Ovary (tissue), 9 donors: Measurements from ENCODE around the gene LRRC49. TPM values are rescaled to one million over a fixed set of nuclear protein-coding genes. Genes with fewer than 3 reads are reported as not detected.

Source experiments
- DNase-seq, 5 donors: peaks; one replicate each; pipeline ENCODE4 v3.0.0-alpha.2; 2019 to 2020
- H3K27ac ChIP-seq, 2 donors: fragments of 200-600 bp; one replicate each; pipeline versions ENCODE4 v1.5.1 to v1.8.0; 2019 to 2022
- H3K27me3 ChIP-seq: fragments of 200-600 bp; one replicate; pipeline ENCODE4 v1.8.0; 2022
- H3K36me3 ChIP-seq: fragments of 200-600 bp; sonication (generic); one replicate; pipeline ENCODE4 v1.5.1; 2019
- H3K4me1 ChIP-seq: one replicate; pipeline ENCODE4 v1.8.1; 2013; ENCODE audit warnings: mild to moderate bottlenecking, moderate library complexity; ENCODE audit not compliant: insufficient read depth
- H3K4me3 ChIP-seq: fragments of 200-600 bp; sonication (generic); one replicate; pipeline ENCODE4 v1.5.1; 2017
- H3K9me3 ChIP-seq, 2 donors: fragments of 200-600 bp in 1 of 2; sonication (generic) in 1 of 2; one replicate each; pipeline versions ENCODE4 v1.5.1 to v1.8.1; 2013 to 2019; ENCODE audit warnings: mild to moderate bottlenecking in 1 of 2, moderate library complexity in 1 of 2
- CTCF ChIP-seq, 3 donors: fragments of 450-650 bp in 2 of 3; fragments of 200-600 bp in 1 of 3; IDR thresholded peaks; one replicate each; pipeline versions ENCODE4 v1.5.1 to v1.8.0; 2016 to 2022; ENCODE audit warnings: antibody characterized with exemption in 3 of 3, mild to moderate bottlenecking in 1 of 3
- EP300 ChIP-seq: sonication (generic); formaldehyde crosslinking; IDR thresholded peaks from one replicate; pipeline ENCODE4 v1.6.1; 2017; ENCODE audit warnings: antibody characterized with exemption
- POLR2A ChIP-seq: fragments of 450-650 bp; IDR thresholded peaks from one replicate; pipeline ENCODE4 v1.6.1; 2017; ENCODE audit warnings: antibody characterized with exemption, mild to moderate bottlenecking, moderate library complexity
- WGBS, 3 donors: extraction: QIAGEN DNeasy Blood & Tissue Kit in 1 of 3; methylation state at CpG; one replicate each; pipeline versions ENCODE4 v1.1.5 to v1.1.7; 2013 to 2017; 5-methylcytosine and 5-hydroxymethylcytosine counted together
- intact Hi-C, 4 donors: fragments of 100-400 bp; cut with DNase I; formaldehyde crosslinking; loops; one replicate each; pipeline versions ENCODE4 v1.11.0 to v1.15.1; 2022 to 2023
- polyA plus RNA-seq, 2 donors: library from polyadenylated mRNA; stranded (reverse); fragments of 200-250 nt in 1 of 2; fragments of 350-450 nt in 1 of 2; fragmentation: Illumina TruSeq in 1 of 2; extraction: RNeasy Lipid Tissue Mini Kit (QIAGEN cat#74804) in 1 of 2; gene quantifications; one replicate each; pipeline ENCODE4 v1.2.3, GENCODE V29; 2013 to 2014
- total RNA-seq, 7 donors: library from RNA; depleted of rRNA in 2 of 7; stranded (reverse); fragments of >200 nt in 2 of 7; fragmentation: NEBNext Ultra II Directional in 3 of 7; extraction: Animal tissue kit (Norgen Biotek cat#: 25700) in 3 of 7; gene quantifications; one replicate each; pipeline versions ENCODE4 v1.1.0 to v1.2.4, GENCODE V29; 2016 to 2023
- donor health status: DM: no; HTN: no; CAD: no; lungs with moderate emphysema.
- donor health status: DM: no; HTN: no; CAD: no.
- donor health status: Bipolar disorder and iron deficiency.
- donor health status: DM: yes; HTN: yes; CAD: no.
- donor health status: DM: no; HTN: no; CAD: no.
- donor health status: DM: yes; HTN: yes; CAD: no.

Gene LRRC49
- total and polyA plus RNA-seq, 9 donors: 11.9 to 34.6 (median 16.1) TPM

- no peak for DNase-seq
- H3K27ac ChIP-seq: no peak overlapping the region
- no peak for TF ChIP-seq POLR2A
- TF ChIP-seq EP300: no peak
- no peak for TF ChIP-seq CTCF (IDR thresholded peaks at IDR 0.05)
- no peaks in the 10 kb centered on the region for H3K36me3 ChIP-seq
- H3K27me3 ChIP-seq: no peaks in the 10 kb centered on the region
- H3K4me1 ChIP-seq: no peaks in the 10 kb centered on the region
- WGBS, 3 donors: 84 to 94% (median 88%) methylated on average over 2 of the region's 2 CpGs
- intact Hi-C loops: no loop called here
- H3K9me3 ChIP-seq: no peaks in the 10 kb centered on the region
- no peak overlapping the region for H3K4me3 ChIP-seq
Measured at GRCh38 chr15:70880781-70881180, 11.8 kb upstream of the LRRC49 start.

- Histone ChIP-seq H3K4me3 (no peak overlapping the region), H3K27ac (no peak overlapping the region), H3K4me1 (no peaks in the 10 kb centered on the region), H3K27me3 (no peaks in the 10 kb centered on the region), H3K9me3 (no peaks in the 10 kb centered on the region), H3K36me3 (no peaks in the 10 kb centered on the region)
- no peak for DNase-seq
- intact Hi-C loops: no loop called here
- no peak for TF ChIP-seq POLR2A
- no peak for TF ChIP-seq EP300
- TF ChIP-seq CTCF (IDR thresholded peaks at IDR 0.05): no peak
- WGBS, 3 donors: 87 to 88% (median 88%) methylated on average over 2 of the region's 2 CpGs
Measured at GRCh38 chr15:70882361-70882760, 10.3 kb upstream of the LRRC49 start.

- Histone ChIP-seq H3K27me3 (no peaks in the 10 kb centered on the region), H3K27ac (peak overlapping the region; percentile 66 to 82), H3K36me3 (no peaks in the 10 kb centered on the region), H3K4me3 (peak overlapping the region; percentile 73), H3K4me1 (peaks cover 5% of the 10 kb centered on the region), H3K9me3 (no peaks in the 10 kb centered on the region)
- WGBS, 3 donors: 0 to 3% (median 1%) methylated on average over 10 of the region's 10 CpGs
- DNase-seq: peak in 2 of 5 donors; percentile 34 to 49
- TF ChIP-seq EP300: no peak
- peak in 1 of 3 donors; percentile 38 for TF ChIP-seq CTCF (IDR thresholded peaks at IDR 0.05)
- TF ChIP-seq POLR2A: no peak
- intact Hi-C loops: no loop called here
Measured at GRCh38 chr15:70892912-70893560, 410 bp downstream of the LRRC49 start.

GRCh38 chr15:70902107-70902506, 9.5 kb downstream of the LRRC49 start:
- no peak overlapping the region for H3K4me3 ChIP-seq
- no peak for TF ChIP-seq EP300
- TF ChIP-seq POLR2A: no peak
- TF ChIP-seq CTCF (IDR thresholded peaks at IDR 0.05): no peak
- H3K27ac ChIP-seq: no peak overlapping the region
- WGBS, 3 donors: 95 to 100% (median 97%) methylated on average over 1 of the region's 1 CpG
- no peaks in the 10 kb centered on the region for H3K36me3 ChIP-seq
- H3K4me1 ChIP-seq: no peaks in the 10 kb centered on the region
- no peaks in the 10 kb centered on the region for H3K9me3 ChIP-seq
- no peak for DNase-seq
- intact Hi-C loops: no loop called here
- no peaks in the 10 kb centered on the region for H3K27me3 ChIP-seq
